HL-60 (cell line): ENCODE results near the gene CFAP99.

Experiments used
- DNase-seq, 2 experiments: peaks; one replicate each; pipeline ENCODE4 v3.0.0-alpha.2; 2010 to 2020; ENCODE audit warnings: low read depth in 1 of 2, low spot score in 1 of 2
- H3K27ac ChIP-seq: fragments of 250-450 bp; sonication (Bioruptor Pico); replicated peaks from 2 replicates; pipeline ENCODE4 v1.5.1; 2020; ENCODE audit warnings: mild to moderate bottlenecking, moderate library complexity
- H3K27me3 ChIP-seq: fragments of 250-450 bp; sonication (Bioruptor Pico); 2 replicates; pipeline ENCODE4 v1.5.1; 2021; ENCODE audit warnings: mild to moderate bottlenecking, moderate library complexity; ENCODE audit not compliant: insufficient read depth, poor library complexity, severe bottlenecking
- H3K4me3 ChIP-seq: replicated peaks from 2 replicates; pipeline ENCODE4 v1.5.1; 2011; ENCODE audit warnings: mild to moderate bottlenecking, control low read depth, low read length; ENCODE audit not compliant: insufficient read depth
- GABPA ChIP-seq: IDR thresholded peaks from 2 replicates; pipeline ENCODE4 v1.6.1; 2012; ENCODE audit warnings: low read depth
- POLR2AphosphoS5 ChIP-seq: IDR thresholded peaks from 2 replicates; pipeline ENCODE4 v1.6.1; 2012; ENCODE audit warnings: low read depth
- SPI1 ChIP-seq: IDR thresholded peaks from 2 replicates; pipeline ENCODE4 v1.6.1; 2012; ENCODE audit warnings: low read depth, mild to moderate bottlenecking, borderline replicate concordance
- TF ChIP-seq, protein P1 (sequence below): IDR thresholded peaks from one replicate; pipeline ENCODE4 v1.5.1; 2011; ENCODE audit warnings: low read length, control low read depth, inconsistent platforms; ENCODE audit not compliant: insufficient read depth
- TF ChIP-seq, protein P2 (sequence below): IDR thresholded peaks from 2 replicates; pipeline ENCODE4 v1.6.1; 2012; ENCODE audit warnings: low read depth; ENCODE audit not compliant: insufficient replicate concordance

The CFAP99 gene

DNA sequence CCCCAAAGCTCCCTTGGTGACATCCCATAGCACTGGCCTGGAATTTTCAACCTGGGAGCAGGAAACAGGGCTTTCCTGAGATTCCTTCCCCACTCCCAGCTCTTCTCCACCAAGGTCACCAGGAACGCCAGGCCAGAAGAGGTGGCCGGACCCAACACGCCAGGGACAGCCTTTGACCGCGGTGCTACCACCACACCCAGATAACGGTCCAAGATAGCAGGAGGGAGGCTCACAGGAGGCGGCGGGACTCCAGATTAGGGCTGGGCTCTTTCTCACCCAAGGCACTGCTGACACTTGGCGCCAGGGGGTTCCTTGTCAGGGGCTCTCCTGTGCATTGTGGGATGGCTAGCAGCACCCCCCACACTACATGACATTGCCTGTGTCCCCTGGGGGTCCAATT lies 23.2 kb upstream of the CFAP99 start:
- Histone ChIP-seq H3K27ac (no peak overlapping the region), H3K4me3 (no peak overlapping the region), H3K27me3 (peaks cover 6% of the 10 kb centered on the region)
- no peak for DNase-seq
- TF ChIP-seq, protein P1, sequence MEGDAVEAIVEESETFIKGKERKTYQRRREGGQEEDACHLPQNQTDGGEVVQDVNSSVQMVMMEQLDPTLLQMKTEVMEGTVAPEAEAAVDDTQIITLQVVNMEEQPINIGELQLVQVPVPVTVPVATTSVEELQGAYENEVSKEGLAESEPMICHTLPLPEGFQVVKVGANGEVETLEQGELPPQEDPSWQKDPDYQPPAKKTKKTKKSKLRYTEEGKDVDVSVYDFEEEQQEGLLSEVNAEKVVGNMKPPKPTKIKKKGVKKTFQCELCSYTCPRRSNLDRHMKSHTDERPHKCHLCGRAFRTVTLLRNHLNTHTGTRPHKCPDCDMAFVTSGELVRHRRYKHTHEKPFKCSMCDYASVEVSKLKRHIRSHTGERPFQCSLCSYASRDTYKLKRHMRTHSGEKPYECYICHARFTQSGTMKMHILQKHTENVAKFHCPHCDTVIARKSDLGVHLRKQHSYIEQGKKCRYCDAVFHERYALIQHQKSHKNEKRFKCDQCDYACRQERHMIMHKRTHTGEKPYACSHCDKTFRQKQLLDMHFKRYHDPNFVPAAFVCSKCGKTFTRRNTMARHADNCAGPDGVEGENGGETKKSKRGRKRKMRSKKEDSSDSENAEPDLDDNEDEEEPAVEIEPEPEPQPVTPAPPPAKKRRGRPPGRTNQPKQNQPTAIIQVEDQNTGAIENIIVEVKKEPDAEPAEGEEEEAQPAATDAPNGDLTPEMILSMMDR: no peak
- no peak for TF ChIP-seq SPI1
- TF ChIP-seq, protein P2, sequence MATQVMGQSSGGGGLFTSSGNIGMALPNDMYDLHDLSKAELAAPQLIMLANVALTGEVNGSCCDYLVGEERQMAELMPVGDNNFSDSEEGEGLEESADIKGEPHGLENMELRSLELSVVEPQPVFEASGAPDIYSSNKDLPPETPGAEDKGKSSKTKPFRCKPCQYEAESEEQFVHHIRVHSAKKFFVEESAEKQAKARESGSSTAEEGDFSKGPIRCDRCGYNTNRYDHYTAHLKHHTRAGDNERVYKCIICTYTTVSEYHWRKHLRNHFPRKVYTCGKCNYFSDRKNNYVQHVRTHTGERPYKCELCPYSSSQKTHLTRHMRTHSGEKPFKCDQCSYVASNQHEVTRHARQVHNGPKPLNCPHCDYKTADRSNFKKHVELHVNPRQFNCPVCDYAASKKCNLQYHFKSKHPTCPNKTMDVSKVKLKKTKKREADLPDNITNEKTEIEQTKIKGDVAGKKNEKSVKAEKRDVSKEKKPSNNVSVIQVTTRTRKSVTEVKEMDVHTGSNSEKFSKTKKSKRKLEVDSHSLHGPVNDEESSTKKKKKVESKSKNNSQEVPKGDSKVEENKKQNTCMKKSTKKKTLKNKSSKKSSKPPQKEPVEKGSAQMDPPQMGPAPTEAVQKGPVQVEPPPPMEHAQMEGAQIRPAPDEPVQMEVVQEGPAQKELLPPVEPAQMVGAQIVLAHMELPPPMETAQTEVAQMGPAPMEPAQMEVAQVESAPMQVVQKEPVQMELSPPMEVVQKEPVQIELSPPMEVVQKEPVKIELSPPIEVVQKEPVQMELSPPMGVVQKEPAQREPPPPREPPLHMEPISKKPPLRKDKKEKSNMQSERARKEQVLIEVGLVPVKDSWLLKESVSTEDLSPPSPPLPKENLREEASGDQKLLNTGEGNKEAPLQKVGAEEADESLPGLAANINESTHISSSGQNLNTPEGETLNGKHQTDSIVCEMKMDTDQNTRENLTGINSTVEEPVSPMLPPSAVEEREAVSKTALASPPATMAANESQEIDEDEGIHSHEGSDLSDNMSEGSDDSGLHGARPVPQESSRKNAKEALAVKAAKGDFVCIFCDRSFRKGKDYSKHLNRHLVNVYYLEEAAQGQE: no peak
- TF ChIP-seq POLR2AphosphoS5: no peak
- TF ChIP-seq GABPA: no peak

DNA sequence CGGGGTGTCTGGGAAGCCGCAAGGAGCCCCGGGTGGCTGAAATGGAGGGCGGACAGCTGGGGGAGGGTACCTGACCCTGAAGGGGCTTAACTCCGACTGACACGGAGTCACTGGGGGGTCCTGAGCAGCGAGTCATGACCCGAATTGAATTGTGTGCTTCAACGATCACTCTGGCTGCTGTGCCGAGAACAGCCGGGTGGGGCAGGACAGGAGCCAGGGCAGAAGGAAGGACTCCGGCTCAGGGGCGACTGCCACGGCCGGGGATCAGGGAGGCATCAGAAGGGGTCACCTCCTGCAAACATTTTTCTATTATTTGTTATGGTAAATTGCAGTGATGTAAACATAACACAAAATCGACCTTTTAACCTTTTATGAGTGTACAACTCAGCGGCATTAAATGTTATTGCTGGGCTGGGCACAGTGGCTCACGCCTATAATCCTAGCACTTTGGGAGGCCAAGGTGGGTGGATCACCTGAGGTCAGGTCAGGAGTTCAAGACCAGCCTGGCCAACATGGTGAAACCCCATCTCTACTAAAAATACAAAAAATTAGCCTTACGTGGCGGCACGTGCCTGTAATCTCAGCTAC lies 21.9 kb upstream of the CFAP99 start:
- Histone ChIP-seq H3K4me3 (no peak overlapping the region), H3K27me3 (peaks cover 6% of the 10 kb centered on the region), H3K27ac (no peak overlapping the region)
- no peak for DNase-seq
- no peak for TF ChIP-seq POLR2AphosphoS5

DNA sequence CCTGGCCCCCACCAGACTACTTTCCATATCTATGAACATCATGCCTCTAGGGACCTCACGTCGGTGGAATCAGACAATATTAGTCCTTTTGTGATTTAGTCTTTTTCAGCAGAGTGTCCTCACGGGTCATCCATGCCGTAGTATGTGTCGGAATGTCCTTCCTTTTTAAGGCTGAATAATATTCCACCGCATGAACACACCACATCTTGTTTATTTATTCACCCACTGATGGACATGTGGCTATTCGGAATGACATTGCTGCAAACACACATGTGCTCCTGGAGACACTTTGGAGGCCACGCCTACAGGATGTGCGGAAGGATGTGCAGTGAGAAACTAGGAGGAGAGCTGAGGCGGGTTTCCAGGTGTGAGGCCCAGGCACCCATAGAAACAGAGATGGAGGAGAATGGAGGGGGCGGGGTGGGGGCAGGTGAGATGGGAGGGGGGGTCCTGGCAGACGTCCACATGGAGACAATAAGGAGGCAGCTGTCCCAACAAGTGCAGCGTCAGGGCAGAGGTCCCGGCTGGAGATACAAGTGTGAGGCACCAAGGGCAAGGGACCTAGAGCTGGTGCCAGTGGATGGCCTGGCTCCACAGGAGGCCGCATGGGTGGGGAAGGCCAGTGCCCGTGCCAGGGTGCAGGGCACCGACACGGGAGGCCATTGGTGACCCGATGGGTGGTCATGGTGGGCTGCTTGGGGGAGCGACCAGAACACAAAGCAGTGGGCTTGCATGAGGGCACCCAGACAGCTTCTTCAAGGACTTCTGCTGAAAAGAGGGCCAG lies 21.0 kb upstream of the CFAP99 start:
- DNase-seq: no peak
- Histone ChIP-seq H3K4me3 (no peak overlapping the region), H3K27me3 (peaks cover 6% of the 10 kb centered on the region), H3K27ac (no peak overlapping the region)
- TF ChIP-seq GABPA (no peak), POLR2AphosphoS5 (no peak), SPI1 (no peak)
- TF ChIP-seq, protein P2: no peak
- TF ChIP-seq, protein P1: no peak

DNA sequence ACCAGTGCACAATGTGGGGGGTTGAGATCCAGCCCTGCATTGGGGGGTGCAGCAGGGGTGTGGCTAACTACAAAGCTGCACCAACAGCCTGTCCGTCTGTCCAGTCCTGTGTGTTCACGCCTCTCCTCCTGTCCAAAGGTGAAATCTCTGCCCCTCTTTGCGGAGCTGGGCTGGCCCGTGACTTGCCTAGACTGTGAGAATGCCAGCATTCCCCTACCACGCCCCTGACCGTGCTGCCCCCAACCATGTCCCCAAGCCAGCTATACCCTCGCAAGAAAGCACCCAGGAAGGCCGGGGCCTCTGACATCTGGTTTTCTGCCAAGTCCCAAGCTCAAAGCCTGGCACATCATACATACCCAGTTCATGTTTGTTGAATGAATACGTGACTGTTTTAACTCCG lies 19.5 kb upstream of the CFAP99 start:
- Histone ChIP-seq H3K27me3 (no peaks in the 10 kb centered on the region), H3K27ac (no peak overlapping the region), H3K4me3 (no peak overlapping the region)
- DNase-seq: no peak
- TF ChIP-seq SPI1 (no peak), GABPA (no peak), POLR2AphosphoS5 (no peak)
- TF ChIP-seq, protein P2: no peak
- TF ChIP-seq, protein P1: no peak
